Right lobe of liver (tissue), 6 donors: ENCODE data around the gene KRTAP21-1. TPM values are rescaled to one million over a fixed set of nuclear protein-coding genes. Genes with fewer than 3 reads are reported as not detected.

Experiments used
- ATAC-seq, 4 donors: fragments of 200-7000 bp; cut with Tn5 transposase; one replicate each; pipeline ENCODE4 v1.9.1; 2020; ENCODE audit warnings: mild to moderate bottlenecking in 4 of 4, moderate library complexity in 4 of 4
- DNase-seq, 3 donors: peaks; one replicate each; pipeline ENCODE4 v3.0.0-alpha.2; 2020
- H3K27ac ChIP-seq, 3 donors: fragments of 200-600 bp; one replicate each; pipeline ENCODE4 v1.8.0; 2022
- H3K27me3 ChIP-seq, 2 donors: fragments of 200-600 bp; one replicate each; pipeline ENCODE4 v1.8.0; 2022
- H3K36me3 ChIP-seq, 4 donors: fragments of 200-600 bp; sonication (generic) in 1 of 4; one replicate each; pipeline versions ENCODE4 v1.5.1 to v1.8.0; 2017 to 2022; ENCODE audit warnings: control low read depth in 1 of 4
- H3K4me1 ChIP-seq, 4 donors: fragments of 200-600 bp; sonication (generic) in 1 of 4; one replicate each; pipeline versions ENCODE4 v1.5.1 to v1.8.0; 2017 to 2022; ENCODE audit warnings: control low read depth in 1 of 4
- H3K4me3 ChIP-seq, 3 donors: fragments of 200-600 bp; one replicate each; pipeline ENCODE4 v1.8.0; 2022
- H3K9me3 ChIP-seq, 4 donors: fragments of 200-600 bp; sonication (generic) in 1 of 4; one replicate each; pipeline versions ENCODE4 v1.5.1 to v1.8.0; 2017 to 2022; ENCODE audit warnings: control low read depth in 1 of 4
- CTCF ChIP-seq, 4 donors: fragments of 200-600 bp in 3 of 4; fragments of 450-650 bp in 1 of 4; IDR thresholded peaks; one replicate each; pipeline versions ENCODE4 v1.5.1 to v1.8.0; 2016 to 2022; ENCODE audit warnings: antibody characterized with exemption in 4 of 4, mild to moderate bottlenecking in 2 of 4
- POLR2A ChIP-seq: fragments of 450-650 bp; IDR thresholded peaks from one replicate; pipeline ENCODE4 v1.6.1; 2017; ENCODE audit warnings: antibody characterized with exemption, mild to moderate bottlenecking
- WGBS: methylation state at CpG from one replicate; pipeline ENCODE4 v1.1.6; 2018; ENCODE audit warnings: low coverage, low lambda C conversion rate; ENCODE audit not compliant: insufficient coverage; ENCODE audit errors: missing lambda C conversion rate; 5-methylcytosine and 5-hydroxymethylcytosine counted together
- intact Hi-C, 2 donors: fragments of 100-400 bp; cut with DNase I; formaldehyde crosslinking; loops; one replicate each; pipeline versions ENCODE4 v1.11.2 to v1.14.1; 2022
- total RNA-seq, 6 experiments: library from RNA; depleted of rRNA in 2 of 6; stranded (reverse); fragments of >200 nt in 2 of 6; fragmentation: NEBNext Ultra II Directional in 3 of 6; extraction: Animal tissue kit (Norgen Biotek cat#: 25700) in 3 of 6; gene quantifications; one replicate each; pipeline versions ENCODE4 v1.1.0 to v1.2.4, GENCODE V29; 2016 to 2023
- donor health status: DM: no; HTN: yes; CAD: no.
- donor health status: DM: no; HTN: no; CAD: no.
- donor health status: DM: no; HTN: no; CAD: no.
- donor health status: DM: no; HTN: yes; CAD: no.
- donor health status: DM: no; HTN: yes; CAD: no.

KRTAP21-1 gene
- total RNA-seq, 6 experiments from 2014 or later: not detected

- no peak overlapping the region for H3K4me3 ChIP-seq
- intact Hi-C loops: no loop called here
- DNase-seq (no peak), ATAC-seq (no peak)
- H3K9me3 ChIP-seq: no peaks in the 10 kb centered on the region
- no peaks in the 10 kb centered on the region for H3K27me3 ChIP-seq
- 16% methylated on average over 1 of the region's 1 CpG for WGBS
- H3K36me3 ChIP-seq: no peaks in the 10 kb centered on the region
- H3K27ac ChIP-seq: no peak overlapping the region
- TF ChIP-seq POLR2A (no peak), CTCF (IDR thresholded peaks at IDR 0.05) (no peak)
- H3K4me1 ChIP-seq: no peaks in the 10 kb centered on the region
Measured at GRCh38 chr21:30726726-30727125, 28.5 kb downstream of the KRTAP21-1 start.

GRCh38 chr21:30719401-30719800, 35.8 kb downstream of the KRTAP21-1 start:
- 80% methylated on average over 1 of the region's 1 CpG for WGBS
- H3K4me3 ChIP-seq: no peak overlapping the region
- H3K9me3 ChIP-seq: no peaks in the 10 kb centered on the region
- intact Hi-C loops: no loop called here
- ATAC-seq (no peak), DNase-seq (no peak)
- H3K27ac ChIP-seq: no peak overlapping the region
- TF ChIP-seq CTCF (IDR thresholded peaks at IDR 0.05): no peak
- TF ChIP-seq POLR2A: no peak
- no peaks in the 10 kb centered on the region for H3K36me3 ChIP-seq
- H3K27me3 ChIP-seq: no peaks in the 10 kb centered on the region
- H3K4me1 ChIP-seq: no peaks in the 10 kb centered on the region

GRCh38 chr21:30718239-30718909, 36.9 kb downstream of the KRTAP21-1 start, which contains the start of gene KRTAP21-3:
Gene KRTAP21-3 (minus strand): TSS chr21:30718777. CDS start chr21:30718759, 18 bp downstream.
- Histone ChIP-seq H3K27me3 (no peaks in the 10 kb centered on the region), H3K27ac (no peak within 1 kb of the TSS), H3K4me1 (no peaks in the 10 kb centered on the region), H3K4me3 (no peak within 1 kb of the TSS), H3K9me3 (no peaks in the 10 kb centered on the region), H3K36me3 (no peaks in the 10 kb centered on the region)
- 55% methylated on average over 3 of the region's 3 CpGs for WGBS
- TF ChIP-seq CTCF (IDR thresholded peaks at IDR 0.05) (no peak), POLR2A (no peak)
- no peak for DNase-seq
- intact Hi-C loops: no loop called here
- ATAC-seq: no peak

GRCh38 chr21:30717105-30717504, 38.1 kb downstream of the KRTAP21-1 start:
- H3K4me3 ChIP-seq: no peak overlapping the region
- DNase-seq (no peak), ATAC-seq (no peak)
- H3K4me1 ChIP-seq: no peaks in the 10 kb centered on the region
- H3K27ac ChIP-seq: no peak overlapping the region
- H3K27me3 ChIP-seq: no peaks in the 10 kb centered on the region
- H3K9me3 ChIP-seq: no peaks in the 10 kb centered on the region
- WGBS: 51% methylated on average over 2 of the region's 2 CpGs
- TF ChIP-seq CTCF (IDR thresholded peaks at IDR 0.05): no peak
- no peak for TF ChIP-seq POLR2A
- no peaks in the 10 kb centered on the region for H3K36me3 ChIP-seq
- intact Hi-C loops: no loop called here
